Stimulated activated CD4-positive, alpha-beta T cell treated with anti-CD3 and anti-CD28 coated beads, TNF-alpha, amount 100 ng/mL, for 24 hours (primary cell): Measurements from ENCODE around the gene ROM1.

Experiments used
- DNase-seq, 3 experiments: peaks; one replicate each; pipeline ENCODE4 v3.0.0-alpha.2; 2020; ENCODE audit warnings: low read depth in 3 of 3

The ROM1 gene

DNA sequence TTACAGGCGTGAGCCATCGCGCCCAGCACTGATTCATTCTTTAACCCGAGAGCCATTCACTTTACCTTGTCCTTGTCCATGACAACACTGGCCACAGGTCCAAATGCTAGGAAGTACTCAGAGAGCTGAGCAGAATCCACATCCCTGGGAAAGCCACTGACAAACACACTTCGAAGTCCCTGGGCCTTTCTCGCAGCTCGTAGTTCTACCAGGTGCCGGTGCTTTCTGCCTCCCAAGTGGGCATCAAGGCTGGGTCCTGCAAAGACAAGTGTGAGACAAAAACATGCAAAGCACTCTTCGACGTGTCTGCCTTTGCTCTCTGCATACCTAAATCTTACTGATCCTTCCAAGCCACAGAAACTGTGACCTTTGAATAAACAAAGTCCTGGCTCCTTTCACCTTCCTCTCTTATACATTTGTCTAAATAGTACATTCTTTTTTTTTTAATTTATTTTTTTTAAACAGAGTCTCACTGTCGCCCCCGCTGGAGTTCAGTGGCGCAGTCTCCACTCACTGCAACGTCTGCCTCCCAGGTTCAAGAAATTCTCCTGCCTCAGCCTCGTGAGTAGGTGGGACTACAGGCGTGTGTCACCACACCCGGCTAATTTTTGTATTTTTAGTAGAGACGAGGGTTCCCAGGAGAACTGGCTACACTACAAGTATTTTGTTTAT lies 24.0 kb upstream of the ROM1 start:
- peak in 1 of 3 experiments; percentile 30 for DNase-seq

DNA sequence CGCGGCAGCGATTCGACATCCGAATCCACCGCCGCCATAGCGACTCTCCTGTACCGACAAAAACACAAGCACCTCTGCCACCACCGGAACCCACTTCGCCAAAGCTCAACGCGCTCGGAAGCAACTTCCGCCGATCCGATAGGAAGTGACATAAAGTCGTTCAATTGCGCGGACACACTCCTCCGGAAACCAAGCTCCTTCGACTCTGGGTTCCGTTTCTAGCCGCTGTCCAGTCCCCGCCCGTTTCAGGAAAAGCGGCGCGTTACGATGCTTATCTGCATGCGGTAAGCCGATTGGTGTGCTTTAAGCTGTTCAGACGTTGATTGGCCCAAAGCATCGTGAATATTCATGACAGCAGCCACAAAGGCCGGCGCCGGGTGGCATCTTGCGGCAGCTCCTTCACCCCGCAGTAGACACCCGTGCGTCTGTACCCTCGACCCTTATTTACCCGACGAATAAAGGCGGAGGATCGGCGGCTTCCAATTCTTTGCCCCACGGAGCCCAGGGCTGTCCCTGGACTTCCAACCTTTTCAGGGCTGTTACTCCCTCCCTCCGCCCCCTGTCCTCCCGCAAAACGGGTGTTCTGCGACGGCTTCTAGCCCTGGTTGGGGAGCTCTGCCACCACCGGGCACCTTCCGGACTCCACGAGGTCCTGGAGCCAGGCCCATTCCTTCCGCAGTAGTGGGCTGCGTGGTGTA lies 21.5 kb upstream of the ROM1 start, which contains the start of gene TUT1:
TUT1 (minus strand) TSS at position 76 of the 698 bp plus-strand sequence; CDS start at position 38, 38 bp downstream.
- peak; percentile 89 to 95 (median 93) for DNase-seq

DNA sequence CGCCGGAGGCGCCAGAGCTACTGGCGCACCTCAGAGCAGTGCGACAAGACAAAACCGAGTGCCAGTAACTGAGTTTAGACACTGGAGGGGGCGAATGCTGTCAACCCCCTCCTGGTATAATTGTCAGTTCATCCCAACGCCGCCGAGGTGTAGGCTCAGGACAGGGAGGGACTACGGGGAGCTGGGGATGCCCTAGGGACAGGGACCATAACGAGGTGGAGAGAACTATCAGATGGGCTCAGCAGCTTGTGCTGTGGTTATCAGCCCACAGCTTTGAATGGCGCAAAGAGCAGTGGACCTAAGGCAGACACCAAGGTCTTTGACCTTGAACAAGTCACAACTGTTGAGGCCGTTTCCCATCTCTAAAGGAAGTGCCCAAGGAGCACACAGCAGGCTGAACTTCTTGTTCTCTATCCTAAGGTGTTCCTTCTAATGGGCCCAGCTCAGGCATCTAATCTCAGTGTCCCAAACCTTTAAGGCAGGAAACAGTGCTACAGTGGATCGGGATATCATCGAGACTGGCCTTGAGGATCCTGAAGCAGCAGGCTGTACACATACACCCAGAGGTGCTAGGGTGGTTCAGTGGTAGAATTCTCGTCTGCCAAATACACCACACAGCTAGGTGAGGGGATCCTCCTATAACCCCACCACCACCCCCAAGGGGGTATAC lies 20.8 kb upstream of the ROM1 start:
- no peak for DNase-seq

DNA sequence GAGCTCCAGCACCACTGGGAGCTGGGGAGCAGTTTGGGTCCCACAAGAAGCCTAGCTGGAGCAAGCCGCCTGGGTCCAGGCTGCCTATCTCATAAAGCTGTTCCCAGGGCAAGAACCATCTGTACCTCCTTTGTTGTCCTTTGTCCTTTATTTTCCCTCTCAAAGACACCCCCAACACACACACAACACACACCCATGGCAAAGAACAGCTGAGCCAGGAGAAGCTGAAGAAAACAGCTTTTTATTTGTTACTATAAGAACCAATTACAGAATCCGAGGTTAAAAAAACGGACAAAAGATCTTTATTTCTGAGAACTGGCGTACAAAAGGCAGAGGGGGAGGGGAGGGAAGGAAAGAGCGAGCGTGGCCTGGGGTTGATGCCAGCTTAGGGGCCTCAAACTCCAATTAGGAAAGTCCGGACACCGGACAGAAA lies 20.1 kb upstream of the ROM1 start:
- no peak for DNase-seq

DNA sequence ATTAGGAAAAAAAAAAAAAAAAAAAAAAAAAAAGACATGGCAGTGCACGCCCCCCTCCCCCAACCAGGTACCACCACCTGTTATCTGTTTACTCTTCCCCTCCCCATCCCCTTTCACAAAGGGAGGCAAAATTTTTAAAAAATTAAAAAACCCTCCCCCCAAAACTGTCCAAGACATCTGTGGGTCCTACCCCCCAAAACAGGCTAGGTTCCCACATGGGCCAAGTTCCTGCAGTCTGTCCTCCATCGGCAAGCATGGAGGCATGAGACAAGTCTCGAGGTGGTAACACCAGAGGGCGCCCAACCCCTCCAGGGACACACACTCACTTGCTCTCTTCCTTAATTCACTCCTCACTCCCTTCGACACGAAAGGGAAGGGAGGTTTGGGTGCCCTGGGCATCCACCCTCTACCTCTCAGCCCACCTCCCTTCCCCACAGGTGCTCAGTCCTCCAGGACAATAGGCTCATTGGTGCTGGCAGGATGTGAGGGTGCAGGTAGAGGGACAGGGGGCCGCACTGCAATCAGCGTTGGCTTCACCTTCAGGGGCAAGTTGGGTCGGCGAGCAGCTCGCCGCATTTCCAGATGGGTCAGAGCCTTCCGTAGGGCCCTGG lies 19.5 kb upstream of the ROM1 start:
- peak; percentile 38 to 77 (median 57) for DNase-seq

DNA sequence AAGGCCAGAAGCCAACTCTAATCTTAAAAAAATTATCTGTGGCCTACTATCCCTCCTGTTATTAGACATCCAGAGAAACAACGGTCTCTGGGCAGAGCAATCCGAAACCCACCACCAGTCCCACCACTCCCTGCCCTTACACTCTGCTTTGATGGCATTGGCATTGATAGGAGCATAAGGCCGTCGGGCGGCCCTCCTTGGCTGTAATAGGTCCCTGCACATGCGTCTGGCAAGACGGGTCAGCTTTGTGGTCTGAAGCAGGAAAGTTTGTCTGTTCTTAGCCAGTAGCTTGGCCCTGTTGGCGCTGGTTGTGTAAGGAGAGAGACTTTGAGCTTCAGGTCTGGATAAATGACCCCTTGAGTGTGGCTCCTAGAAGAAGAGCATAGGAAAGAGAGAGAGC lies 17.9 kb upstream of the ROM1 start:
- DNase-seq: no peak

DNA sequence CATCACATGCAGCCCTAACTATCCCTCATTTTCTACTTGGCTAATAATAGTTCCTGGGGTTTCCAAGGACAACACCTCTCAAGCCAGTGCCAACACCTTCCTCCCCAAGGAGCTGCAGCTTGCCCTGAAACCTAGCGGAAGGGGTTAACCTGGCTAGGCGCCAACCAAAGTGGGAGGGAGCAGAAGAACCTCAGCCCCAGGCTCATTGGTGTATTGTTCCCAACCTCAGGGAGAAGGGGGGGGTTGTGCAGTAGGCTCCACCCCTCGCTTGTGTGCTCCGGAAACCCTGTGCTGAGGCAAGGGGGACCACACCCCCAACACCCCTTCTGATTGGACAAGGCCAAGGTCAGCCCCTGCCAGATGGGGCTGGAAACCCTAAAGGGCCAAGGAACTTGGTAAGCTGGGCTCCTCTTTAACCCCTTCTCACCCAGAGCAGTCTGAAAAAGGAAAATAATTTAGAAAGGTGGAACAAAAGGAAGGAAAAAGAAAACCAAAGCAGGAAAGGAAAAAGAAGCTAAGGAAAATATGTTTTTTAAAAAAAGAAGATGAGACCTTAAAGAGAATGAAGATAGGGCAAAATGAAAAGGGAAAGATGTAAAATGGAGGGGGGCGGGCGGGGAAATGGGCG lies 13.9 kb upstream of the ROM1 start:
- peak; percentile 89 to 95 (median 89) for DNase-seq

DNA sequence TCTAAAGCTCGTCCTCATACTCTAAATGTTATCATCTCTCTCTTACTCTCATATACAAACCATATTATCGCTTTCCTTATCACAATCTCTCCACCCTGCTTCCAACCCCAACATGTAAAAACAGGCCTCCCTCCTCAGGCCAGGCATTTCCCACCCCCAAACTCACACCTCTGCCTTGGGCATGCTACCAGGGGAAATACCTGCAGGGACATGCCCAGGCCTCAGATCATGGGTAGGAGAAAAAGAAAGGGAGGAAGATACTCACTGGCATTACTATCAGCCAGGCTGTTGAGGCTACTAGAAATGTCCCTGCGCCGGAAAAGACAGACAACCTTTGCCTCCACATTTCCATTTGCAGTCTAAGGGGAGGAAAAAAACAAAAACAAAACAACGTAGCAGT lies 13.2 kb upstream of the ROM1 start:
- DNase-seq: no peak

DNA sequence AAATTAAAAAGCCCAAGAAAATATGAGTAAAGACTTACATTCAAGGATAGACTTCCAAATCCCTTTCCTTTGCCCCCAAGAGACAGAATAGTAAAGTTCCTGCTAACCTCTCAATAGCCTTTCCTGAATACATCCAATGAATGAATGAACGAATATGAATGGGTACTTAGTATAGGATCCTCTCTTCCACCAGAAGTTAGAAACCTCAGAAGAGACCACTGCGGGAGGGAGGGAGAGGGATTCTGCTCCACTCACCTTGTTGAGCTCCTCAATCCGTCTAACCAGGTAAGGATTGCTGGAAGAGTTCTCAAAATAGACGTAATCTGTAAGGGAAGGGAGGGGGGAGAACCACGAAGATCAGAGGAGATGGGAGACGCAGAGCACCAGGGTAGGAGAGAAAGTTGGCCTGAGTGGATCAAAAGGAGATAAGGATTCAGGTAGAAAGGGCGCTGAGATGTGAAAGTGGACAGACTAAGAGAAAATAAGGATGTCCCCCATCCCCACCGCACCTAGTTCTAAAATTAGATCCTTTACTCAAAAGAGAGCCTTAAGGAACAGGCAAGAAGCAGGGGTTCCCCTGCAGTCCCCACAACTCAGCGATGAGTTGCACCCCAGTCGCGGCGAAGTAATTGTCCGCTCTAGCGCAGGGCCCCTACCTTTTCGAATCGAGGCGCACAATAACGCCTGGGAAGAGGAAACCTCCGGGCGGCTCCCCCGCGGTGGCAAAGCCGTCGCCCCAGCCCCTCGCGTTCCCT lies 12.5 kb upstream of the ROM1 start:
- no peak for DNase-seq

DNA sequence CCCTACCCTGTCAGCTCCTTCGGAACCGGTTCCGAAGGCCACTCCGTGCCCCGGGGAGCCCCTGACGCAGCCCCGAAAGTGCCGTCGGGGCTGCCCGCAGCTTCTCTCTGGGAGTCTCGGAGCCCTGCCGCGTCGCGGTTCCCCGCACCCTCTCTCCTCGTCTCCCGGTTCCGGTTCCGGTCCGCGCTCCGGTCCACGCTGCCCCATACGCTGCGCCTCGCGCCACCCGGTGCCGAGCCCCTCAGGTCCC lies 12.0 kb upstream of the ROM1 start:
- DNase-seq: peak in 2 of 3 experiments; percentile 41 to 56

DNA sequence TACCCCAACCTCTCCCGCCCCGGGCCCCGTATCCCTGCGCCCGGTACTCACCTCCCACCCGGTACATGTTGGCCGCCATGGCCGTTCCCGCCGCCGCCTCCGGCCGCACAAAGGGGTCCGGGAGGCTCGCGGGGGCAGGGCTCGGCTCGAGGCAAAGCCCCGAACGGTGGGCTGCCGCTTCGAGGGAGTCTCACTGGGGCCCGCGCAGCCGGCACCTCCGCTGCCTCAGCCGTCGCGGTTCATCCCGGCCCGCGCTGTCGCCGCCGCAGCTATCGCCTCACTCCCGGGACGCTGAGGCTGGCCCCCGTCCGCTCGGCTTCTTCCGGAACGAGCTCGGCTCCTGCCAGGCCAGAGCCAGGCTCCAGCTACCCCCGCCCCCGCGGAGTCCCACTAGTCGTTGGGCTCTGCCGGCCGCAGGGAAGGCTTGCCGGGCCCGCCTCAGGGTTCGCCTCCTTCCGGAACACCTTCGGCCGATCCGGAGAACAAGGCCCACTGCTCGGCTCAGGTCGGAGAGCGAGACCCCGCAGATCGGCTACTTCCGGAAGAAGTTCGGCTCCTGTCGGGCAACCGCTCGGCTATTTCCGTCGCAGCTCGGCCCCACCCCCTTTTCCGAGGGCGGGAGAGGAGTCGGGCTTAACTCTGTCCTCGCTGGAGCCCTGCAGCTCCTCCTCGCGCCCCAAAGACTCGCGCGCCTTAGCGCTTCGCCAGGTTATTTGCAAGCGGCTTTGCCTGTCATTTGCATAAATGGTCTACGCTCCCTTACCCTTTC lies 11.5 kb upstream of the ROM1 start, which contains the start of gene MTA2:
MTA2 (minus strand) TSS at position 494 of the 769 bp plus-strand sequence; CDS start at position 79, 415 bp downstream.
- DNase-seq: peak; percentile 99 to 100 (median 99)

DNA sequence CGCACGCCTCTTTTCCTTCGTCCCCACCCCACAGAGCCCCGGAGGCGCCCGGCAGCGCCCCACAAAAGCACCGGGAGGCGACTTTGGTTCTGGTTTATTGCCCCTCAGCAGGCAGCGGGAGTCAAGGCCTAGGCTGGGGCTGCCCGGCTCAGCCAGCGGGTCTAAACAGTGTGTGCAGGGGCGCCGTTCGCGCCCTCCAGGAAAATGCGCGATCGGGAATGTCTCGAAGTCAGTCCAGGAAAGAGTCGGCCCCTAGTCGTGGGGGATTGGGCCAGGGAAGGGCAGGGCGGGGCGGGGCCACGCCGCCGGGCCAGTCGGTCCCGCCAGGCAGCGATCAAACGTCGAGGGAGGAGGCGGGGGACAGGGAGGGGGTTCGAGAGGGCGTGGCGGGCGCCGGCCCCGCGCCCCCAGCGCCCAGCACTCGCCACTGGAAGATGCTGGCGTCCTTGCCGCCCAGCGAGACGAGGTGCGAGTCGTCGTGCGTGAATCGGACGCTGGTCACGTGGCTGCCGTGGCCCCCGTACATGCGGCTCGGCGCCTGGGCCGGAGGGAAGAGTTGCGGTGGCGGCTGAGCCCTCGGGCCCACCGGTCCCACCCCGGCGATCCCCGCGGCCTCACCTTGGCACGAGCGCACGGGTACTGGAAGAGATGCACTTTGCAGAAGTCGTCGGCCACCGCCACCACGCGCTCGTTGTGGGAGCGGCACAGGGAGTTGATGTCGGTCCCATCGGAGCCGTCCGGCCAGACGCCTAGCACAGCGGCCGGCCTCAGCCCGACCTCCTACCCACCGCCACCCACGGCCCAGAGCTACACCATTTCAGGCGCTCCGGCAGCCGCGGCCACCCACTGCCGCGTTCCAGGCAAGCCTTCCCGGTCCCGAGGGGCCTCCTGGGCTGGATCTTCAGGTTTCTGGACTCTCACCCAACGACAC lies 10.7 kb upstream of the ROM1 start:
- DNase-seq: peak in 1 of 3 experiments; percentile 36

DNA sequence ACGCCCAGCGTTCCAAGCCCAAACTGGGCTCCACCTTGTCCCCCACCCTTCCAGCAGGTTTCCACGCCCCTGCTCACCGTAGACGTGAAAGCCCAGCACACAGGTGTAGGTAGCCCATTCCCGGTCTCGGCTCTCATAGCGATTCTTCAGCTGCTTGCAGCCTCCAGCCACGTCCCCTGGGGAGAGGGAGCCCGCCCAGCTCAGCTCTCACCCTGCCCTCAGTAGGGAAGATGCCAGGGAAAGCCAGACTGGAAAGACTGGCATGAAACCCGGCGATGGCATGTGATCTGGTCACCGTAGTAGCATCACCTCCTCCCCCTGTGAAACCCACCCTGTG lies 10.0 kb upstream of the ROM1 start:
- DNase-seq: no peak

DNA sequence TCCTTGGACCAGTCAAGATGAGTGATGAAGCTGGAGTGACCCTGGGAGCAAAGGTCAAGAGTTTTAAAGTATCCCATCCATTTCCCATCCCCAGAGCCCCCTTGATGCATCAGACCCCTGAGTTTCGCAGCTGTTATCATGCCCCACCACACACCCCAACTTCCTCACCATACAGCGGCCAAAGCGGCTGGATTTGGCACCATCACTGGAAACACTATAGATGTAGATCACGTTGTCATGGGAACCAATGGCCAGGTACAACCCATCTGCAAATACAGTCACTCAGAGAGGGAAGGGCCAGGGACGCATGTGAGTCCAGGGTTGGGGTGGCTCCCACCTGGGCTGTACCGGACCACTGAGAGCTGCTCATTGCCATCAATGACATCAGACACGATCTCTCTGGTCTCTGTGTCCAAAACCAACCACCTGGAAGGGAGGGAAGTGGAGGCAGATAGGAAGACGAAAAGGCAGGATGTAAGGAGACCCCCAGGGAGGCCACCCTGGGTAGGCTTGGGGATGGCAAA lies 9.2 kb upstream of the ROM1 start:
- DNase-seq: no peak

DNA sequence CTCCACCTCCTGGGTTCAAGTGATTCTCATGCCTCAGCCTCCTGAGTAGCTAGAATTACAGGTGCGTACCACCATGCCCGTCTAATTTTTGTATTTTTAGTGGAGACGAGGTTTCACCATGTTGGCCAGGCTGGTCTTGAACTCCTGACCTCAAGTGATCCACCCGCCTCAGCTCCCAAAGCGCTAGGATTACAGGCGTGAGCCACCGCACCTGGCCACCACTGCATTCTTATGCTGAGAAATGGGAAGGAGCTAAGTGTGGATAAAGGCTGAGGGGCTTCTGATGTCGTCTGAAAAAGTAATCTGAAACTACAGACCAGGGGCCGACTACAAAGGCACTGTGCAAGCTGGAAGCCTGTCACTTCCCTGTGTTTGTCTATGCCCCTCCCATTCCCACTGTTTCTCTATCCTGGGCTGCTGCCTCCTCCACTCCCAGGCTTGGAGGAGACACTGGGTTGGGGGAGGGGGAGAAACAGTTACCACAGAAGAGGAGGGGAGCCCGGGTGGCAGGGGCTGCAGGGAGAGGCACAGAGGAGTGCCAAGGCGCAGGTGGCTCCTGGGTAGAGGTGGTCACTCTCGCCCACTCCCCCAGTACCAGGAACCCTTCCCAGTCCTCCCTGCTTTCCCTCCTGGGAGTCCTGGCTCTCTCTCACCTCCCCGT lies 8.5 kb upstream of the ROM1 start:
- no peak for DNase-seq

DNA sequence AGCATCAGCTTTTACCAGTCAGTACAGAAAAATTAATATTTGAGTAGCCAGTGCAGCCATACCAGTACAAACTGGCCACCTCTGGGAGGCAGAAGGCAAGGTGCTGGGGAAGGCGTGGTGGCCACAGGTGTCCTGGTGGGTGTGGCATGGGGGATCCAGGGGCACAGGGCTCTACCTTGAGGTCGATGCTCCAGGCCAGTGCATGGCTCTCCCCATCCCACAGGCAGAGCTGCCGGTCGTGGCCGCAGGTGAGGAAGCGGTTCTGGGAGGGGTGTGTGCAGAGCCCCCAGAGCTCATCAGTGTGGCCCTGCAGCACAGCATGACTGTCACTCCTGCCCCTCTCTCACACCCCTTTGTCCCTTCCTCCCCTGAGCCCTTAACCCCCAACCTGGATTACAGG lies 7.6 kb upstream of the ROM1 start:
- no peak for DNase-seq

DNA sequence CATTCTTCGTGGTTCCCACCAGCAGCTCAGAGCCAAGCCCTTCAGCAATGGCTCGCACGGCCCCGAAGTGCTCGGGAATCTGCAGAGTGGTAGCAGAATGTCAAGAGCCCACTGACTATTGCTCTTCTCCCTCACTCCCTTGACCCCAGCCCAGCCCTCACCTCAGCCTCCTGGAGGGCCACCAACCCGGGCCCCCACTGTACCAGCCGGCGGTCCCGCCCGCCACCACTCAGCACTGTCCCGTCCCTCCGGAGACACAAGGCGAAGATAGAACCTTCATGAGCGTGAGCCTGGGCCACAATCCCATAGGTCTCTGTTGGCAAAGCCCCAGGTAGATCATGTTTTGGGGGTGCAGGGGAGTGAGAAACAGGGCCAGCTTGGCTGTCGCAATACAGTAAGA lies 7.2 kb upstream of the ROM1 start:
- no peak for DNase-seq

DNA sequence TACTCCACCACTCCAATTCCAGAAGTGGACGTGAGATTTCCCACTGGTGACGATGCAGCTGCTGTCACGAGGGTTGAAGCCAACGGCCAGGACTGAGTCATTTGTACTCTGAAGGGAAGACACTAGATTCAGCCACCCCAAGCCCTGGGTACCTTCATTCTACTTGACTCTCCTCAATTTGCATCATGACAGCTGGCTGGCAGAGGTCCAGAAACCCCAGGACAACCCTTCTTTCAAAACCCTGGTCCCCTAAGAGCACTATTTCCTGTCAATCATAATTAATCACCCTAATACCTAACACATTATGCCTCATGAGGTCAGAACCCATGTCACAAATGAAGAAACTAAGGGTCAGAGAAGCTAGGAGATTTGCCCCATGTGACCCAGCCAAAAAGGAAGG lies 5.3 kb upstream of the ROM1 start:
- no peak for DNase-seq

DNA sequence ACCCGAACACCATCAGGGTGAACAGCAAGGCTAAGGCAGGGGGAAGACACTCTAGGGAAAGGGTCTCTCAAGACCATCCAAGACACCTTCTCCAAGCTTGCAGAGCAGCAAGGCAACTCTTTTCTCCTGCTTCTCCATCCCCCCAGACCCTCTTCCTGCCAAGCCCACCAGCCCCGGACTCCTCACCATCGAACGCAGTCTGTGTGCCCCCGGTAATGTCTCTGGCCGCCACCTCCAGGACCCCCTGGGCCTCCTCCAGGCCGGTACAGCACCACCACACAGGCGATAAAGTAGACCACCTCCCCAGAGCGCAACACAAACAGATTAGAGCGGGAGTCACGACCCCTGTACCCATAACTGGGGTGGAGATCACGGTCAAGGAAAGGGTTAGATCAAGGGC lies 4.3 kb upstream of the ROM1 start:
- DNase-seq: no peak
